DMS 273 (cell line): ENCODE measurements around the gene UBTD1.

Source experiments
- DNase-seq: peaks from one replicate; lab custom pipeline; 2025; ENCODE audit not compliant: unreplicated experiment; lab: John Stamatoyannopoulos, UW

UBTD1 gene

DNA sequence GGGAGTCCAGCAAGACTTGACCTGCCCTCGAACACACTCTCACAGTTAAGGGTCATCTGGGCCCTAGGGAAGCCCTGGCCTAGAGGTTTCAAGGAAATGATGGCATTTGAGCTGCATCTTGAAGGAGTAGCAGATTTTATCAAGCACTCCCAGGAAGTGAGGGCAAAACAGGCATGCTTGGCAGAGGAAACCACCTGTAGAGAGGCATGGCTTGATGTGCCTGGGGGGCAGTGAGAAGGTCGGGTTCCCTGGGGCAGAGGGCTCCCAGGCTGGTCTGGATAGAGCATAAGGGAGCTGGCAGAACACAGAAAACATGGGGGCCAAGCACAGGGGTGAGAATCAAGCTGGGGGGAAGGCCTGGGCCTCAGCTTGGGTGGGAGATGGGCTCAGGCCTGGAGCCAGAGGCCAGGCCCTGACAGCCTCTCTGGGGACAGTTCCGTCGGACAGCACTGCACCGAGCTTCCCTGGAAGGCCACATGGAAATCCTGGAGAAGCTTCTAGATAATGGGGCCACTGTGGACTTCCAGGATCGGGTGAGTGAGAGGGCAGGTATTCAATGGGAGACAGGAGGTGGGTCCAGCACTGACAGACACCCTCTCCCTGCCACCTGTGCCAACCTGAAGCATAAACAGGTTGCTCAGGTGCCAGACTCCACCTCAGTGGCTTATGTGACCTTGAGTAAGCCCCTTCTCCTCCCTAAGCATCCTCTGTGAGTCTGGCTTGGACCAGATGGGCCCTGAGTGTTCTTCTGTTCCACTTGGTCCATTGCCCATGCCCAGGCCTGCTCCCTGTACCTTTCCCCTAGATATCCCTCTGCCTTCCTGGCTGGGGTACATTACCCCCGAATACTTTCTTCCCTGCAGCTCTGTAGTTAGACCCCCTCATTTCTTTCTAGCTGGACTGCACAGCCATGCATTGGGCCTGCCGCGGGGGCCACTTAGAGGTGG, 82.0 kb downstream of the UBTD1 start:
- DNase-seq = peak; percentile 10

DNA sequence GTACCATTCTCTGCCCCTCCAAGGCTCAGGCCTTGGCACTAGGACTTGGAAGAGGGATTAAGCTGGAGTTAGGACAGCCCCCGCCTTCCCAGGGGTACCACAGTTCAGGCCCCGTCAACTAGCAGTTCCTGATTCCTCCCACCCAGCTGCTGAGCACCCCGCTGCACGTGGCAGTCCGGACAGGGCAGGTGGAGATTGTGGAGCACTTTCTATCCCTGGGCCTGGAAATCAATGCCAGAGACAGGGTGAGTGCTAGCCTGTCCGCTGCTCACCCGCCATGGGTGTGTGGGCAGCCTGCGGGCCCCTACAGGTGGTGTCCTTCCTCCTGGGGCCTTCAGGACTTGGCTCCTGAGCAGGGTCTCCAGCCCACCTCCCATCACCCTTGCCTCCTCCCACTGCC, 83.4 kb downstream of the UBTD1 start:
- no peak for DNase-seq

DNA sequence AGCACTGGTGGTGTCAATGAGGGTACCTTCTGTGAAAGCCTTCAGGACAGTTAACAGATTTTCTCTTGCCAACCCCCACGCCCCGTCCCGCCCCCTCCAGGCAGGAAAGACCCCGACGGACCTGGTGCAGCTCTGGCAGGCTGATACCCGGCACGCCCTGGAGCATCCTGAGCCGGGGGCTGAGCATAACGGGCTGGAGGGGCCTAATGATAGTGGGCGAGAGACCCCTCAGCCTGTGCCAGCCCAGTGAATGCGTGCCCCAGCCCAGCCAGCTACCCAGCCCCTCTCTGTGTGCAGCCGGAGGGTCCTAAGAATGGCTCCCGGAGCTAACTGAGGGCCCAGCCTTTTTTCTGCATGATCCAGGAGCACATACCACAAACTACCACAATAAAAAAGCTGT, 84.8 kb downstream of the UBTD1 start:
- no peak for DNase-seq

DNA sequence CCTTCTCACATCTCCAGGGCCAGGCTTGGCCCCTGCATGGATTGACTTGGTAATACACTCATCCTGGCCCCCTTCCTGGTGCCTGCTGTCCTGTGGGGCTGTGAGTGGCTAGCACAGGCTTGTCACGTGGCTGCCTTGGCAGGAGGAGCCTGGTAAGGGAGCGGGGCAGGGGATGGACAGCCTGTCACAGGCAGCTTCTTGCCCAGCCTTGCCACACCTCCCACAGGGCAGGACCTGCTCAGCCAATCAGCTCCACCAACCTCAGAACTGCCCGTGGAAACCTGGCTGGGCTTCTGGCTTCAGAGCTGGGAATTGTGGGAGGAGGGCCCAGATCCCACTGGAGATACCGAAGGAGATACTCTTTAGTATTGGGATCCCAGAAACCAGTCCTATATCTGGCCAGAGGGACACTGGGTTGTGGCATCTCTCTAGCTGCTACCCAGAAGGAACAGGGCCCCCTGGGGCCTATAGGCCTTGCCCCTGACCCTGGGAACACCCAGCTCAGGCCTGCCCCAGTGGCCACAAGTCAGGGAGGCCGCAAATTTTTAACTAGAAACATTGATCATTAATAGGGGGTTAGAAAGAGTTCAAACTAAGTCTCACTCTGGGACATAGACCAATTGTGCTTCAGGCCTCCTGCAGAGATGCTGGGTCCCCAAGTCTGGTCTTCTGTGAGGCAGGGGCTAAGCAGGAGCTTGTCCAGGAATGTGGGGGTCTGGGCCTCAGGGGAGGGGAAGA, 85.5 kb downstream of the UBTD1 start, which contains the start of gene HOGA1:
HOGA1 (plus strand) TSS at position 330 of the 738 bp plus-strand sequence; CDS start at position 645, 315 bp downstream.
- DNase-seq = peak; percentile 95

- no peak for DNase-seq
These were observed 86.2 kb downstream of the UBTD1 start for GRCh38 chr10:97584798-97585438.

GRCh38 chr10:97585439-97585811, 86.7 kb downstream of the UBTD1 start:
- no peak for DNase-seq

DNA sequence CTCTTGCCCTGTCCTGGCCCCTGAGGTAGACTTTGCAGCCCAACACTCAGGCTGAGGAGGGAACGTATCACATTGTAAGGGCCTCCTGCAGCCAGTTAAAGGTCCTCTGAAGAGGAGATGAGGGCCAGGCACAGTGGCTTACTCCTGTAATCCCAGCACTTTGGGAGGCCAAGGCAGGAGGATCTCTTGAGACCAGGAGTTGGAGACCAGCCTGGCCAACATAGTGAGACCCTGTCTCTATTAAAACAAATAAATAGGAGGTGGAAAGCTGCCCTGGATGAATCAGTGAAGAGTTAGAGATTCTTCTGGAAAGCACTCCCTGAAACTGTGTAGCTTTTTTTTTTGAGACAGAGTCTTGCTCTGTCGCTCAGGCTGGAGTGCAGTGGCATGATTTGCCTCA, 88.5 kb downstream of the UBTD1 start:
- DNase-seq = no peak

DNA sequence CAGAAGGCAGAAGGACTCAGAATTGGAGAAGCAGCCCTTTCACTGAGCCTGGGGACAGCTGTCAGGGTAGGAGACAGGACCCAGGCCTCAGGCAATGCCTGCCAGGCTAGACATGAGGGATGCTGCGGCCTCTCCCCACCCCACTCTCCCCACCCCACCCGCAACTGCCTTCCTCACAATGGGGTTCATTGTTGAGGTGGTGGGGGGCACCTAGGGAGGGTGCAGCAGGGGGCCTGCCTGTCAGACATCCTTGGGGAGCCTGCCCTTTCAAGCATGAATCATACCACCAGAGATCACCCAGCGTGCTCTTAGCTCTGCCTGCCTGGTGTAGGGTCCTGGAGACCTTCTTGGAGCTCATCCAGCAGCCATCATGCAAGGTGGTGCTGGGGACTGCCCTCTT, 90.8 kb downstream of the UBTD1 start, which contains the start of gene C10orf62:
C10orf62 (plus strand) TSS at position 243 of the 400 bp plus-strand sequence. CDS start 177 bp downstream, outside the sequence.
- no peak for DNase-seq

- no peak for DNase-seq
These were observed 91.5 kb downstream of the UBTD1 start for GRCh38 chr10:97590082-97590747.

- peak; percentile 65 for DNase-seq
These were observed 92.2 kb downstream of the UBTD1 start for GRCh38 chr10:97590748-97591495.

DNA sequence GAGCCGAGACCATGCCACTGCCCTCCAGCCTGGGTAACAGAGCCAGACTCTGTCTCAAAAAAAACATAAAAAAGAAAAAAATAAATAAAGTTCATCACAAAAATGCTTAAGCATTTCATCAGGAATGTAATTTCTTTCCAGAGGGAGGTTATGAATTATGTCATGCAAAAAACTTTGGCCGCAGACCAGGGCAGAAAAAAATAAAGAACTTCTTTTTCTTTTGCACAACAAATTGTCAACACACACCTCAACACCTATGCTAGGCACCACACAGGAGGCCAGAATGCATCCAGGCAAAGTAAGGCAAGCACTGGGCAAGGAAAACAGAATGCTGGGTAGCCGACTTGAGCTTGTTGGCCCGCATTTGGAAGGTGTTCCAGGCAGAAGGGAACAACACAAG, 94.7 kb downstream of the UBTD1 start:
- DNase-seq = no peak

GRCh38 chr10:97596101-97597082, 97.7 kb downstream of the UBTD1 start:
- DNase-seq = no peak

- DNase-seq = no peak
These were observed 99.1 kb downstream of the UBTD1 start for GRCh38 chr10:97597778-97598177.

GRCh38 chr10:97598407-97599271, 99.9 kb downstream of the UBTD1 start:
- no peak for DNase-seq

GRCh38 chr10:97599272-97599619, 100.5 kb downstream of the UBTD1 start:
- DNase-seq = no peak

DNA sequence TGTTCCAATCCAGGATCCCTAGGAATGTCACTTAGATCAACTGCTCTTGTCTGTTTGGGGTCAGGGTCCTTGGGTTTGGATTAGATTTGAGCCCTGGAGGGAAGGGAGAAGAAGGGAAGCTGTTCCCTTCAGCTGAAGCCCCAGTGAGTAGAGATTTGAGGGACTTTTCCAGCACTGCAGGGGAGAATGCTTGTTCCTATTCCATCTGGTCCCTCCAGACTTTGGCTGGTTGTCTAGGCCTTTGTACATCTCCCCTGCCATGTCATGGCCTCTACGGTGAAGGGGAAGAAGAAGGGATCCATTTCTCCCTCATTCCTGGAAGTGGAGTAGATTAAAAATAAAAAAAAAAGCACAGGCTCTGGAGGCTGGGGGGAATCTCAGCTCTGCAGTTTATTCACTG, 101.9 kb downstream of the UBTD1 start:
- DNase-seq = no peak

DNA sequence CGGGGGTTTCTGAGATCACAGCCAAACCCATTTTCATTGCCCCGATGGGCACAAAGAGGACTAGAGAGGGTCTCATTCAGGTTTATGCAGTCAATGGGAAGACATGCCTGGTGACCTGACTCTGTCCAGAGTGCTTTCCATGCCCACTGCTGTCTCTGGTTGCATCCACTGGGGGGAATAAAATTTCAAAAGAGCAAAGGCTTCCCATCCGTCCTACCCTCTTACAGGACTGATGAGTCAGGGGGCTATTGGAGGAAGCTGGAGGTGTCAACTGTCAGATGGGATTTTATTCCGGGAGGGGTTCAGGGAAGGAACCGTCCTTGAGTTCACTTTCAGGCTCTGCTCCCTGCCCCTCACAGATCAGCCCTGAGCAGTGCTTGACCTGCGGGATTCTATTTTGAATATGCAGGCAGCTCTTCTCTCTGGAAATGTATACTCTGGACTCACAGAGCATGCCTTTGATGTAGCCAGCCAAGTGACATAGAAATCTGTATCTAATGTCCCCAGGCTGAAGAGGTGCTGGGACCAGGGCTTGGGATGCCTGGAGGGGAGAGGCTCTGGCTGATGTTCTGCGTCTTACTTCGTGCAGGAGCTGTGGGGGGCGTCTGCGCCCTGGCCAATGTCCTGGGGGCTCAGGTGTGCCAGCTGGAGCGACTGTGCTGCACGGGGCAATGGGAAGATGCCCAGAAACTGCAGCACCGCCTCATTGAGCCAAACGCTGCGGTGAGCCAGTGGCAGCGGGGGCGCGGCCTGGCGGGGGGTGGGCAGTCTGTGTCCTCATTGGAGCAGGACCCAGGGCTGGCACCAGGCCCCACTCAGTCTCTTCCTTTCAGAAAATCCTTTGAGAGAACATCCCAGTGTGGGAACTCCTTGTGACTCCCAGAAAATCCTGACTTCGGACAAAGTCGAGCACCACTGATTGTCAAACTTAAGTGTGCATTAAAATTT, 102.8 kb downstream of the UBTD1 start:
- no peak for DNase-seq
